Fibroblast of villous mesenchyme (primary cell): ENCODE results near the gene ADTRP. TPM values are rescaled to one million over a fixed set of nuclear protein-coding genes. Genes with fewer than 3 reads are reported as not detected.
A peak's percentile ranks its signal among the peaks of the same experiment; 100 is the strongest.

Experiments used
- DNase-seq: peaks from one replicate; pipeline ENCODE4 v3.0.0-alpha.2; 2010; ENCODE audit warnings: low read depth
- H3K4me3 ChIP-seq: 2 replicates; pipeline ENCODE4 v1.5.1; 2011; ENCODE audit warnings: low read depth, mild to moderate bottlenecking, low read length
- total RNA-seq: library from RNA; depleted of rRNA; stranded (reverse); fragments of >200 nt; gene quantifications from 2 replicates; pipeline ENCODE4 v1.2.3, GENCODE V29; 2012
- TF ChIP-seq, protein P1 (sequence below): IDR thresholded peaks from 2 replicates; pipeline ENCODE4 v1.5.1; 2012; ENCODE audit warnings: low read depth, mild to moderate bottlenecking, low read length; ENCODE audit not compliant: insufficient read depth

Gene ADTRP
- total RNA-seq, 1 donor: 1.3 TPM

DNA sequence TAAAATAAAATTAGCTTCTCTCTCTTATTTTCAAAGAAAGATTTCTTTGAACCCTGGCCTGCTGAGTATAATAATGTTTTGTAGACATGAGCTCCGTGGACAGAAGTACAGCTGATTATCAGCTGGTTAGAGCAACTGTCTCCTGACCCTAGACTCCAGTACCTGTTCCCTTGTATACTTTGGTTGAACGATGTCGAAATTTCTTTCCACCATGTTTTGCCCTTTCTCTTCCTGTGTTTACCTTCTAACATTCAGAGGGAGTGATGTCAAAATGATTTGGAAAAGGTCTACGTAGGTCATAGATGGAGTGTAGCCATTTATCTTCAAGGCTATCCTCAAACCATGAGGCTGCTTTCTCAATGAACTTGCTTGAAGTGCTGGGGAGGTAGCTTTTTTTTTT is 16.8 kb upstream of the ADTRP start:
- peak; percentile 43 for DNase-seq
- no peak overlapping the region for H3K4me3 ChIP-seq
- TF ChIP-seq, protein P1, sequence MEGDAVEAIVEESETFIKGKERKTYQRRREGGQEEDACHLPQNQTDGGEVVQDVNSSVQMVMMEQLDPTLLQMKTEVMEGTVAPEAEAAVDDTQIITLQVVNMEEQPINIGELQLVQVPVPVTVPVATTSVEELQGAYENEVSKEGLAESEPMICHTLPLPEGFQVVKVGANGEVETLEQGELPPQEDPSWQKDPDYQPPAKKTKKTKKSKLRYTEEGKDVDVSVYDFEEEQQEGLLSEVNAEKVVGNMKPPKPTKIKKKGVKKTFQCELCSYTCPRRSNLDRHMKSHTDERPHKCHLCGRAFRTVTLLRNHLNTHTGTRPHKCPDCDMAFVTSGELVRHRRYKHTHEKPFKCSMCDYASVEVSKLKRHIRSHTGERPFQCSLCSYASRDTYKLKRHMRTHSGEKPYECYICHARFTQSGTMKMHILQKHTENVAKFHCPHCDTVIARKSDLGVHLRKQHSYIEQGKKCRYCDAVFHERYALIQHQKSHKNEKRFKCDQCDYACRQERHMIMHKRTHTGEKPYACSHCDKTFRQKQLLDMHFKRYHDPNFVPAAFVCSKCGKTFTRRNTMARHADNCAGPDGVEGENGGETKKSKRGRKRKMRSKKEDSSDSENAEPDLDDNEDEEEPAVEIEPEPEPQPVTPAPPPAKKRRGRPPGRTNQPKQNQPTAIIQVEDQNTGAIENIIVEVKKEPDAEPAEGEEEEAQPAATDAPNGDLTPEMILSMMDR: no peak

DNA sequence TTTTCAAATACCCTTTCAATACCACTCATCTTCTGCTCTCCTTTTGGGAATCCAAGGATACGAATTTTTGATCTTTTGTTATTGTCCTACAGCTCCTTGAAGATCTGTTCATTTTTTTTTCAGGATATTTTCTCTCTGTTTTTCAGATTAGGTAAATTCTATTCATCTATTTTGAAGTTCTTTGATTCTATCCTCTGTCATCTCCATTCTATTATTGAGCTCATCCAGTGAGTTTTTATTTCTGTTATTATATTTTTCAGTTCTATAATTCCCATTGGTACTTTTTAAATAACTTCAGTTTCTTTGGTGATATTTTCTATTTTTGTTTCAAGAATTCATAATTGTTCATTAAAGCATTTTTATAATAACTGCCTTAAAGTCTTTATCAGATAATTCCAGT is 14.7 kb upstream of the ADTRP start:
- TF ChIP-seq, protein P1: no peak
- H3K4me3 ChIP-seq: no peak overlapping the region
- DNase-seq: no peak

DNA sequence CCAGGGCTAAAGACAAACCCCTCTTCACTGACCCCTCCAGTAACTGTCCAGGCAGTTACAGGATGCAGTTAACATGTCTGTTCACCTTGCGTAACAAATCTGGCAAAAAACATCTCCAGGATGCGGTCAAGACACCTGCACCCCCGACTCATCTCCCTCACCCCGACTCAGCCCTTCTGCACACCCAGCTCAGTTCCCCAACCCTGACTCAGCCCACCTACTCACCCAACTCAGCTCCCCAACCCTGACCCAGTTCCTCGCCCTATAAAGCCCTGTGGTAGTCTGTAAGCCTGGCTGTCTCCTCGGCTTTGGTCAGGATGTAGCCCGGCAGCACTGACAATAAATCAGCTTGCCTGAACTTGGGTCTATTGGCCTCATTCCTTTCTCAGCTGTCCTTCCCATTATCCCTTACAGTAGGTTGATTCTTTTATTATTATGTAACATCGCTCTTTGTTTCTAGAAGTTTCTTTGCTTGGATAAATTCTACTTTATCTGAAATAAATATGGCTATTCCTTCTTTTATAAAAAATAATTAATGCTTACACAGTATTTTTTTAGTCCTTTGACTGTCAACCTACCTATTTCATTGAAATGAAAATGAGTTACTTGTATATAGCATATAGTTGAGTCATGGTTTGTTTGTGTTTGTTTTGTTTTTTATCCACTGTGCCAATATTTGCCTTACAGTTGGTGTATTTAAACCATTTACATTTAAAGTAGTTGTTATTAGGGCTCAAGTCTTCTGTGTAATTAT is 12.9 kb upstream of the ADTRP start:
- no peak for DNase-seq
- TF ChIP-seq, protein P1: no peak
- no peak overlapping the region for H3K4me3 ChIP-seq

DNA sequence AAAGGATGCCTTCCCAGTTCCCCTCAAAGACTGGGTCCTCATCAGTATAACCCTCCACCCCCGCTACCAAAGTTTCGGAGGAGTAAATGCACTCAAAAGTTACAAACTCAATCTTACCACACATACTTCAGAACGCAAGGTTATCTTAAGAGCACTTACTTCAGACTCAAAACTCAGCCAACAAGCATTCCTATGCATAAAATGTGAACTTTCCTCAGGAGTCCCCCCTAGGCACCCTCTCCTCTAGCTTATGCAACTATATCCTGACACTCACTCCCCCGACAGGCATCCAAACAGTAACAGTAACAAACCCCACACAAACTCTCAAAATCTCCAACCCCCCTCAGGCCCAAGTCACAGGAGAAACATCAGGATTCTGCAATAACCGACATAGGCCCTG is 11.1 kb upstream of the ADTRP start:
- DNase-seq: no peak
- TF ChIP-seq, protein P1: no peak
- no peak overlapping the region for H3K4me3 ChIP-seq

DNA sequence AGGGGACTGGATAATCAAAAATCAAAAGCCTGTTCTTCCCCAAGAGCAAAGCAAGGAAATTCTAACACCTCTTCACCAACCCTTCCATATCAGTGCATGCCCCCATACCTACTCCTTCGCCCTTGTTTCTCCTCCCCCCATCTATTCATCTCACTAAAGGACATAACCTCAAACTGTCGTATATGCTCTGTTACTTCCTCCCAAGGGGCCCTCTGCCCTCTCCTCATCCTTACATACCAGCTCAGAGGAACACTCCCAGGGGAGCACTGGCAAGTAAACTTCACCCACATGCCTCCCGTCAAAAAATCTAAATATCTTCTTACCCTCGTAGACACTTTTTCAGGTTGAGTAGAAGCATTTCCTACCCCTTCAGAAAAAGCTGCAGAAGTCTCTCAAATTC is 9.4 kb upstream of the ADTRP start:
- TF ChIP-seq, protein P1: no peak
- H3K4me3 ChIP-seq: no peak overlapping the region
- DNase-seq: no peak

DNA sequence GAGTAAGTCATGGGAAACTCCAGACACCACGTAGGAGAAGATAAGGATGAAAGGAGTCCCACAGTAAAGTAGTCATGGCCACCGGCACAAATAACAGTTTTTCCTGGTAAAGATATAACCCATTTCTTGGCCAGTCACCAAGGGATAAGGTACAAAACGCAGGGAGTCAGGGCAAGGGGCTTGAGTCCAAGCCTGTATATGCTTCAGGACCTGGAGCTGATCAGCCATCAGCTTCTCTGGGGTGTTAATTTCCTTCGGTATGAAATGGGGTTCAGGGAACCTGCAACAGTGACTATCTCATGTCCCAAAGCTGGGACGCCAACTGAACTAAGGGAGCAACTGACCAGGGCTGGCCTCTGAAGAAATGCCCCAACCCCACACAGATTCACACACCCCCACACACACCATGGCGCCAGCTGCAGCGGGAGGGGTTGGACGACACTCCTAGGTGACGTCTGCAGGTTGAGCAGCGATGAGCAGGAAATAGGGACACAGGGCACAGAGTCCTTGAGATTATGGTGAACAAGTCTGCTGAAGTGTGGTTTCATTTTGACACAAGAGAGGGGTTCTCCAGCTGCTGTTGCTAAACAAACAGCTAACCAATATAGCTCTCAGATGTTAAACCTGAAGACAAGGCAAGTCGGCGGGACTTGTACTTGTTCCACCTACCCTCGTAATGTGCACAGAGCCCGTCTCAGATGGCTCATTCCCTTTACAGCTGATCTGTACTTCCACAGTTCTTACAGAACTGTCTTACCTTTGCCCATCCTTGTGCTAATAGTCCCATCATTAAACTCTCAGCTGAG is 7.4 kb upstream of the ADTRP start:
- peak; percentile 61 for DNase-seq

More for the DNA sequence above, 7.4 kb upstream of the ADTRP start:
- H3K4me3 ChIP-seq: no peak overlapping the region
- TF ChIP-seq, protein P1: no peak
